NCI-H2107 treated with DMSO at 0.1 percent for 48 hours (cell line): ENCODE results near the gene CLK3.

Experiments
- DNase-seq: peaks from one replicate; lab custom pipeline; 2025; ENCODE audit not compliant: unreplicated experiment; lab: John Stamatoyannopoulos, UW

Gene CLK3

GRCh38 chr15:74603026-74603788 is 12.4 kb upstream of the CLK3 start:
- no peak for DNase-seq

- DNase-seq = no peak
These were observed 11.6 kb upstream of the CLK3 start for GRCh38 chr15:74603789-74604705.

DNA sequence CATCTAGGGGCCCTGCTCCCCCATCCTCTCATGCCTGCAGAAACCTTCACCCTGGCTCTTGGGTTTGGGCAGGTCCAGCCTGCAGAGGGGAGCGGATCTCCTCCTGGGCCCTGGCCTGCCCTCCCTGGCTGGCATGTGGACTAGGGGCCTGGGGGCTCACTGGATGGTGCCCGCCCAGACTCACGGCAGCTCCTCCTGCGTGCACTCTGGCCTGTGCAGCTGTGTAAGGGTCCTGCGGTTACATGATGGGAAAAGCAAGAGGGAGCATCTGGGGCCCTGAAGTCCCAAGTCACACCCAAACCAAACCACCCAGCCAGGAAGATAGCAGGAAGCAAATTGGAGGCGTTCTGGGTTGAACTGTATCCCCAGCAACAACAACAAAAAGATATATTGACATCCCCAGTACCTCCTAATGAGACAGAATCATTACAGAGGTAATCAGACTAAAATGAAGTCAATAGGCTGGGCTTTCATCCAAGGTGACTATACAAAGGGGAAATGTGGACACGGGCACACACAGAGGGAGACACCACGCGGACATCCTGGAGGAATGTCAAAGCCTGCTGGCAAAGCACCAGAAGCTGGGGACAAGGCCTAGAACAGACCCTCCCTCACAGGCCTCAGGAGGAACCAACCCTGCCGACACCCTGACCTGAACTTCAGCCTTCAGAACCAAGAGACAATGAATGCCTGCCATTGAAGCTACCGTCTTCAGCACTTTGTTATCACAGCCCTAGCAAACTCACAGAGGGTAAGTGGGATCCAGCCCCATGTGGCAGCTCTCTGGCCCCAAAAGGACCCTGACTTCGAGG is 10.4 kb upstream of the CLK3 start:
- no peak for DNase-seq

DNA sequence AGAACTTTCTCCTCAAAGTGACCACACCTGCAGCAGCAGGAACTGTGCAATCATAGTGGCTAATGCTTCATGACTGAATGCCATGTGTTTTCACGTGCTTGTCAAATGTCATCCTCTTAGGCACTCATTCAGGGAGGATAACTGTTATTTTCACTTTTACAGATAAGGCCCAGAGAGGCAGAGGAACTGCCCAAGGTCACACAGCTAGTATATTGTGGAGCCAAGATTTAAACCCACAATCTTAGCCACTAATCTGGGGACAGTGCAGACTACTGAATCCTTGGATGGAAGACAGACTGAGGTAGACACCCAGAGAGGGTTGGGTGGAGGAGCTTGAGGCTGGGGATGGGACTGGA is 9.9 kb upstream of the CLK3 start:
- DNase-seq = no peak

- no peak for DNase-seq
These were observed 6.8 kb upstream of the CLK3 start for GRCh38 chr15:74608786-74609185.

DNA sequence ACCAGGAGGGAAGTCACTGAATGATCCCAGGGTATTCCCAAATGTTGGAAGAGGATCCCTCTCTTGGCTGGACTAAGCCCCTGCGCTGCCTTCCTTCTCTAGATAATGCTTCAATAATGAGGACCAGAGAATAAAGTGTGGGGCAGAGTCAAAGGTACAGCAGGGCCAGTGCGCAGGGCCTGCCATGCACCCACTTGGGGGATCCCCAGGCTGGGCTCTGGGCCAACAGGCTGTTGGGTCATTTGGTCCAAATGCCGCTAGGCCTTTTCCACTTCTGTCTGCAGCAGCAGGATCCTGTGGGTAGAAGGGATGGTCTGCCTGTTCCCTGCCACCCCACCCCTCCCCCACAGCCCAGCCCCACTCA is 5.7 kb upstream of the CLK3 start:
- no peak for DNase-seq

DNA sequence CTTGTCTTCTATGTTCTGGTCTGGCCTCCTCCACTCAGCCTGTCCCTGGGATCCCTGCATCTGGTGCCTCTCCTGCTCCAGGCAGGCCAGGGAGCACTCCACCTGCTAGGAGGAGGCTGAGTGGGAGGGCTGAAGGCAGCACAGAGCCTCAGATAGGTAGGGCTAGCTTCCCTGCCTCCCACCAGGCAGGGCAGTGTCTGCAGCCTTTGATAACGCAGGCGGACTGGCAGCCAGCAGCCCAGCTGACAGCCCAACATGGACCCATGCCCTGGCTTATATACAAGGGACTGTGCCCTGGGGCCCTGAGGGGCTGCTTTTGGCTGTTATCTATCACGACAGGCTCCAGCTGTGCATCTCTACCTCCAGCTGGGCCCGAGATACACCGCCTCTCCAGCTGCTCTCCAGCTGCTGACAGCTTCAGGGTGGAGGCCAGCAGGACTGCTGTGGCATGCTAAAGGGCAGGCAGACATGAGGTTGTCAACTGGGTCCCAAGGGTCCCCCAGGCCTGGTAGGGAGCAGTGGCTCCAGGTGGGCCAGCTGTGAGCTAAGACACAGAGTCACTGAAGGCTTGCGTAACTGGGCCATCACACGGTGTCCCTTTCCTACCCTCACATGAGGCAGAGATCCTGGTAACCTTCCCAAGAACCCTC is 5.2 kb upstream of the CLK3 start:
- DNase-seq = no peak

GRCh38 chr15:74611341-74611740 is 4.3 kb upstream of the CLK3 start:
- no peak for DNase-seq

DNA sequence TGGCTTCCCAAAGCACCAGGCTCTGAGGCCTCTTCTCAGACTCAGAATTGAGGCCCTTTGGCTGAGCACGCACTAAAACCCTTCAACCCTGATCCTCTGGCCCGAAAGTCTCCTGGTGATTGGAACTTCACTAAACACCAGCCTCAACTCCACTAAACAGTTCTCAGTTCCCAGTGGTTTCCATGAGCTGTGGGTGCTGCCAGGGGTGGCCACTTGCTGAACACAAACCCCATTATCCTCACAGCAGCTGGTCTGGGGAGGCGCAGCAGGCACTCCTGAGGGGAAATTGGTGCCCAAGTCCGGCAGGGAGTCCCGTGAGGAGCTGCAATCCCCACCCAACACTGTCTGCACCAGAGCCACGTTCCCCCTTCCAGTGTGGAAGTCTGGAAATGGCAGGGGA is 3.8 kb upstream of the CLK3 start:
- DNase-seq = no peak

GRCh38 chr15:74612677-74613076 is 3.0 kb upstream of the CLK3 start:
- DNase-seq = no peak

GRCh38 chr15:74613089-74613952 is 2.3 kb upstream of the CLK3 start:
- DNase-seq = no peak

DNA sequence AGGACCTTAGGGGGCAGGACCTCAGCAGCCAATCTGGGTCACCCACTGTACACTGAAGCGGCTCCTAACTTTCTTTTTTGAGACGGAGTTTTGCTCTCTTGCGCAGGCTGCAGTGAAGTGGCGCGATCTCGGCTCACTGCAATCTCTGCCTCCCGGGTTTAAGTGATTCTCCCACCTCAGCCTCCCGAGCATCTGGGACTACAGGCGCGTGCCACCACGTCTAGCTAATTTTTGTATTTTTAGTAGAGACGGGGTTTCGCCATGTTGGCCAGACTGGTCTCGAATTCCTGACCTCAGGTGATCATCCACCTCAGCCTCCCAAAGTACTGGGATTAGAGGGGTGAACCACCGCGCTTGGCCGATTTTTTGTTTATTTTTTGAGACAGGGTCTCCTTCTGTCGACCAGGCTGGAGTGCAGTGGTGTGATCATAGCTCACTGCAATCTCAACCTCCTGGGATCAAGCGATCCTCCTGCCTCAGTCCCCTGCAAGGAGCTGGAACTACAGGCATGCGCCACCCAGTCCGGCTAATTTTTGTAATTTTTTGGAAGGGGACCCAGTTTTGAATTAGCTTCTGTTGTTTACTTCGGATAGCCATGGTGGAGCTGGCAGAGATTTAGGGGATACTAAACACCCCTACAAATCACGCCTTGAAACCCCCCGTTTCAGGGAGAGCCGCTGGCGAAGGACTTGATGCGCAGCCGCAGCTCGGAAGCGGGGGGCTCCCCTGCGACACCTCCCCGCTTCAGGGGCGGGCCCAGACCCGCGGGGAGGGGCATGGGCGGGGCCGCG is 1.5 kb upstream of the CLK3 start:
- DNase-seq = no peak

DNA sequence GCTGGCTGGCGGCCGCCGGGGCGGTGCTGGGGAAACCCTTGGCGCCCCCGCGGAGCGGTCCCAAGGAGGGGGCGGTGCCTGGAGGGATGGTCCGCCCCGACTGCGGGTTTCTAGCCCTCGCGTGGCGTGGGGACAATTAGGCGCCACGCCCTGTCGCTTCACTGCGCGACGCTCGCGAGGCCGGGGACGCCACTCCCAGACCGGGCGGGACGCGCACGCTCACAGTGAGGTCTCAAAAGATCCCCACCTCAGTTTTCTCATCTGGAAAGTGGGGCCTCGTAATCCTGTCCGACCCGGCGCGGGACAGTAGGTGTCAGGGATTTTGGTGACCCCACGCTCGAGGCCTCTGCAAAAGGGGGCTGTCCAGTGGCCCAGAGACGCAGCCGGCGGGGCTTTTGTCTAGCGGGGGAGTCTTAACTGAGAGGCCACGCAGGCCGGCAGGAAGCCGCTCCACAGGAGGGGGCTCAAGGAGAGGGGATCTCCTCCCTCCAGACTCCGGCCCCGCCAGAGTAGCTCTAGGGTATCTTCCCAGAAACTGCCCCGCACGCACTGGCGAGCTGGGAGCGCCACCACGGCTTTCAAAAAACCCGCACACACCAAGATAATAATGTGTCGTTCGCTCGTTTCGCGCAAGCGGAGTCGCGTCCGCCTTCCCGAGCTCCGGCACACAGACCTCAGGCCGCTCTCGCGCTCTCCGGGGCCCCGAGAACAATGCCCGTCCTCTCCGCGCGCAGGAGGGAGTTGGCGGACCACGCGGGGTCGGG is 710 bp upstream of the CLK3 start:
- DNase-seq = no peak

- no peak for DNase-seq
These were observed 817 bp downstream of the CLK3 start for GRCh38 chr15:74616366-74616939.

- DNase-seq = no peak
These were observed 1.4 kb downstream of the CLK3 start for GRCh38 chr15:74616996-74617395.

DNA sequence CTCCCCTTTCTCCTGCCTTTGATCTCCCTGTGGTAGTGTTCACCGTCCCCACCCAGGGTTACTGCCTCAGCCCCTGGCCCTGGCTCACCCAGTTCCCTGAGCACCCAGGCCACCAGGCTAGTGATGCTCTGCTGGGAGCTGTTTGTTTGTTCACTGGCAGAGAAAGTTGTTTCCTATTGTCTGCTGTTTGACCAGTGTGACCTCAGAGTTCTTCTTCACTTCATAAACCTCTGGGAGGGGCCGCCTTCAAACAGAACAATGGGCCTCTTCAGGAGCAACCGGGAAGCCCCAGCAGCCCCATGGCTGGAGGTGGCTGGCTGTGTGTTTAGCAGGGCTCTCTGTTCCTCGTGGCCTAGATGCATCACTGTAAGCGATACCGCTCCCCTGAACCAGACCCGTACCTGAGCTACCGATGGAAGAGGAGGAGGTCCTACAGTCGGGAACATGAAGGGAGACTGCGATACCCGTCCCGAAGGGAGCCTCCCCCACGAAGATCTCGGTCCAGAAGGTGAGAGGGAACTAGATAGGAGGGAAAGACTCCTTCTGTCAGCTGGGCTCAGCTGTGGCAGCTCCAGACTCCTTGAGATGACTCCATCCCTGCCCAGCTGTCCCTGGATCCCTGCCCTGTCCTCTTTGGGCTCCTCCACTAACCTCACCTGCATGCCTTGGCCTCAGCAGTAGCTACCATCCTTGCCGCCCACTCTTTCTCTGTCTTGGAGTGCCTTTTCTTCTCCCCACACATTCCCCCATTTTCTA is 3.4 kb downstream of the CLK3 start:
- DNase-seq = no peak

DNA sequence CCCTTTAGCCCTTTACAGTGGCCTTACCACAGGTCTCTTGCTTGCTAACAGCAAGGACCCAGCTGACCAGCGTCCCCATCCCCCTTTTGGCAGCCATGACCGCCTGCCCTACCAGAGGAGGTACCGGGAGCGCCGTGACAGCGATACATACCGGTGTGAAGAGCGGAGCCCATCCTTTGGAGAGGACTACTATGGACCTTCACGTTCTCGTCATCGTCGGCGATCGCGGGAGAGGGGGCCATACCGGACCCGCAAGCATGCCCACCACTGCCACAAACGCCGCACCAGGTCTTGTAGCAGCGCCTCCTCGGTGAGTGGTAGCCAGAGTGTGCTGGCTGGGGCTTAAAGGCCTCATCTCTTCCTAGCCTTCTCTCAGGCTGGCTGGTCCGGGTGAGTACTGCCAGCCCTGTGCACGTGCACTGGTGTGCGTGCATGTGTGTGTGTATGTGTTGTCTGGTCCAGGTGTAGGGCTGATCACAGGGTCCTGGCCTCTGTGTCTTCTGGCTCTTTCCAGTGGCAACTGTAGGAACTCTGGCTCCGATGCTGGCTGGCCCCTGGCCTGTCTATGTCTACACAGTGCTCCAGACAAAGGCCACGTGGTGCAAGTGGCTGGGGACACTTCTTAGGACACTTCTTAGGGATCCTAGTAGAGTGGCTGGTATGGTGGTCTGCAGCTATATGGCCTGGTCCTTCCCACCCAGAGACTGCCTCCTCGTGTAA is 4.4 kb downstream of the CLK3 start:
- no peak for DNase-seq
